K562 (cell line): ENCODE data around the gene KIF17. TPM values are rescaled to one million over a fixed set of nuclear protein-coding genes. Genes with fewer than 3 reads are reported as not detected.

Experiments
- ATAC-seq: fragments of 200-7000 bp; cut with Tn5 transposase; 3 replicates; pipeline ENCODE4 v1.9.1; 2020; ENCODE audit warnings: moderate library complexity
- BruUV-seq: library from RNA; stranded (reverse); fragments of 400-500 nt; replicated peaks from 2 replicates; lab custom pipeline; 2021; lab: Mats Ljungman, UMichigan
- CTCF ChIA-PET: fragments of 300-600 bp; formaldehyde crosslinking; extraction: SDS; loops from one replicate; lab custom pipeline; 2021; ENCODE audit warnings: low intra/inter-chr PET ratio; lab: Yijun Ruan, JAX
- POLR2A ChIA-PET: fragments of 300-600, 350-650 bp; sonication (Branson Sonifier 250); formaldehyde crosslinking; extraction: SDS; loops from one replicate; lab custom pipeline; 2021; ENCODE audit warnings: antibody characterized with exemption, inconsistent platforms; lab: Yijun Ruan, JAX
- DNase-seq, 4 experiments: peaks; one replicate each; pipeline versions ENCODE4 v3.0.0 to v3.0.0-alpha.2; 2011 to 2018; ENCODE audit warnings: low spot score in 3 of 4, mixed read lengths in 3 of 4; ENCODE audit errors: extremely low read depth in 1 of 4
- FAIRE-seq: peaks from 2 replicates; lab custom pipeline; 2011; peaks lifted over from hg19 to GRCh38; lab: Jason Lieb, UNC
- H2AFZ ChIP-seq: 2 replicates; pipeline ENCODE4 v1.6.0; 2011; ENCODE audit warnings: low read depth, low read length, control low read depth, inconsistent platforms
- H3K27ac ChIP-seq: fragments of 200-600 bp; 3 replicates; pipeline ENCODE4 v1.8.0; 2011; ENCODE audit warnings: low read depth, mild to moderate bottlenecking, control low read depth, inconsistent platforms, low read length, moderate library complexity, mixed read lengths; ENCODE audit errors: extremely low read depth
- H3K27me3 ChIP-seq, 2 experiments: fragments of 300-600 bp in 1 of 2; 2 replicates in 1 of 2; 3 replicates in 1 of 2; pipeline versions ENCODE4 v1.6.0 to v1.8.0; 2011; ENCODE audit warnings: inconsistent platforms in 2 of 2, low read length in 2 of 2, mild to moderate bottlenecking in 1 of 2, mixed read lengths in 1 of 2, moderate library complexity in 1 of 2; ENCODE audit not compliant: control insufficient read depth in 2 of 2, insufficient read depth in 2 of 2
- H3K36me3 ChIP-seq: fragments of 300-600 bp; 3 replicates; pipeline ENCODE4 v1.8.0; 2011; ENCODE audit warnings: mild to moderate bottlenecking, low read length, inconsistent platforms; ENCODE audit not compliant: control insufficient read depth, insufficient read depth
- H3K4me1 ChIP-seq, 2 experiments: fragments of 200-600 bp in 1 of 2; replicated peaks in 1 of 2; 2 replicates in 1 of 2; 3 replicates in 1 of 2; pipeline versions ENCODE4 v1.5.1 to v1.8.0; 2011; ENCODE audit warnings: inconsistent platforms in 2 of 2, low read length in 2 of 2, mild to moderate bottlenecking in 1 of 2, mixed read lengths in 1 of 2, moderate library complexity in 1 of 2; ENCODE audit not compliant: control insufficient read depth in 2 of 2, insufficient read depth in 2 of 2
- H3K4me2 ChIP-seq: 2 replicates; pipeline ENCODE4 v1.6.1; 2011; ENCODE audit warnings: low read length, control low read depth, inconsistent platforms, mixed read lengths; ENCODE audit not compliant: insufficient read depth
- H3K4me3 ChIP-seq: fragments of 200-600 bp; sonication (generic), shearing (Covaris generic); 2 replicates; pipeline ENCODE4 v1.5.1; 2016; ENCODE audit warnings: control low read depth, inconsistent platforms
- H3K79me2 ChIP-seq: fragments of 200-600 bp; 3 replicates; pipeline ENCODE4 v1.8.0; 2011; ENCODE audit warnings: low read length, inconsistent platforms; ENCODE audit not compliant: control insufficient read depth, insufficient read depth
- H3K9ac ChIP-seq, 2 experiments: 2 replicates each; pipeline versions ENCODE4 v1.6.0 to v1.6.1; 2011; ENCODE audit warnings: low read depth in 2 of 2, low read length in 2 of 2, control low read depth in 1 of 2, inconsistent platforms in 1 of 2, mild to moderate bottlenecking in 1 of 2, mixed read lengths in 1 of 2; ENCODE audit not compliant: insufficient read depth in 1 of 2
- H3K9me1 ChIP-seq: one replicate; pipeline ENCODE4 v1.6.0; 2011; ENCODE audit warnings: inconsistent platforms, mild to moderate bottlenecking, low read length, moderate library complexity; ENCODE audit not compliant: control insufficient read depth, insufficient read depth
- H3K9me3 ChIP-seq: replicated peaks from 2 replicates; pipeline ENCODE4 v1.5.1; 2011; ENCODE audit warnings: low read depth, low read length, inconsistent platforms; ENCODE audit not compliant: control insufficient read depth, insufficient read depth
- H4K20me1 ChIP-seq: replicated peaks from 2 replicates; pipeline ENCODE4 v1.6.1; 2011; ENCODE audit warnings: low read length, inconsistent platforms, mixed read lengths; ENCODE audit not compliant: control insufficient read depth, insufficient read depth
- BRF1 ChIP-seq: IDR thresholded peaks from 3 replicates; pipeline ENCODE4 v1.6.1; 2011; ENCODE audit warnings: borderline replicate concordance, mild to moderate bottlenecking; ENCODE audit not compliant: insufficient read length; ENCODE audit errors: extremely low read depth
- CBFB ChIP-seq: sonication (generic); formaldehyde crosslinking; IDR thresholded peaks from 2 replicates; pipeline ENCODE4 v1.4.0; 2020; ENCODE audit warnings: mild to moderate bottlenecking, missing genetic modification reagents
- L3MBTL2 ChIP-seq: fragments of 450-650 bp; IDR thresholded peaks from 2 replicates; pipeline ENCODE4 v1.6.1; 2016; ENCODE audit warnings: mild to moderate bottlenecking, moderate library complexity
- MCM7 ChIP-seq, 2 experiments: fragments of 450-650 bp; IDR thresholded peaks; 2 replicates each; pipeline ENCODE4 v1.6.1; 2016 to 2018
- MYBL2 ChIP-seq, 2 experiments: fragments of 450-650 bp in 1 of 2; sonication (generic) in 1 of 2; formaldehyde crosslinking in 1 of 2; IDR thresholded peaks; 2 replicates each; pipeline versions ENCODE4 v1.6.1 to v1.8.1; 2017 to 2022; ENCODE audit warnings: borderline replicate concordance in 1 of 2, inconsistent platforms in 1 of 2, low read depth in 1 of 2, mild to moderate bottlenecking in 1 of 2, missing genetic modification reagents in 1 of 2, moderate library complexity in 1 of 2
- NFRKB ChIP-seq: fragments of 450-650 bp; IDR thresholded peaks from 2 replicates; pipeline ENCODE4 v1.6.1; 2016; ENCODE audit warnings: low read depth
- SAFB2 ChIP-seq: fragments of 200-400 bp; formaldehyde crosslinking; IDR thresholded peaks from 2 replicates; pipeline ENCODE4 v1.6.1; 2018; ENCODE audit warnings: borderline replicate concordance, low read length, low read depth, moderate library complexity; ENCODE audit not compliant: severe bottlenecking
- SP2 ChIP-seq: IDR thresholded peaks from 2 replicates; pipeline ENCODE4 v1.6.1; 2011; ENCODE audit warnings: mild to moderate bottlenecking, low read depth, low read length, moderate library complexity; ENCODE audit not compliant: poor library complexity, severe bottlenecking; ENCODE audit errors: extremely low read depth
- WHSC1 ChIP-seq: IDR thresholded peaks from one replicate; pipeline ENCODE4 v1.6.1; 2012; ENCODE audit warnings: low read length, control low read depth, inconsistent platforms
- YY1 ChIP-seq, 3 experiments: IDR thresholded peaks; 2 replicates each; pipeline ENCODE4 v1.6.1; 2011; ENCODE audit warnings: low read length in 2 of 3, mild to moderate bottlenecking in 2 of 3, moderate library complexity in 2 of 3, borderline replicate concordance in 1 of 3, control low read depth in 1 of 3, low read depth in 1 of 3; ENCODE audit not compliant: insufficient read depth in 3 of 3, insufficient replicate concordance in 2 of 3, control insufficient read depth in 1 of 3, insufficient read length in 1 of 3; ENCODE audit errors: extremely low read depth in 1 of 3
- ZNF707 ChIP-seq: fragments of 250-450 bp; sonication (Bioruptor Pico); conservative IDR thresholded peaks from 2 replicates; pipeline ENCODE4 v1.8.0; 2022; ENCODE audit warnings: inconsistent platforms, mild to moderate bottlenecking, moderate library complexity
- WGBS: fragments of 100-300 bp; shearing (Covaris generic); methylation state at CpG from one replicate; pipeline ENCODE4 v1.1.6; 2016; ENCODE audit warnings: low coverage, mixed read lengths; ENCODE audit not compliant: insufficient coverage; ENCODE audit errors: missing lambda C conversion rate; 5-methylcytosine and 5-hydroxymethylcytosine counted together
- in situ Hi-C: fragments of 300-500 bp; cut with MboI; formaldehyde crosslinking; loops from 4 replicates; pipeline ENCODE4 v1.15.0; 2018; ENCODE audit warnings: inconsistent platforms, mixed read lengths
- intact Hi-C: fragments of 100-400 bp; cut with micrococcal nuclease; formaldehyde crosslinking; loops from 2 replicates; pipeline ENCODE4 v1.14.2; 2022
- polyA plus RNA-seq, 8 experiments: library from polyadenylated mRNA; depleted of rRNA in 4 of 8; stranded (reverse) in 5 of 8; unstranded in 3 of 8; fragments of >200 nt; fragmentation: Nextera tagmentation in 2 of 8; fragmentation: Illumina TruSeq in 1 of 8; extraction: Ambion mirVana in 2 of 8; extraction: Trizol in 1 of 8; gene quantifications; 2 replicates each; pipeline versions ENCODE4 v1.2.1 to v1.2.3, GENCODE V29; 2011 to 2014; ENCODE audit warnings: inconsistent platforms in 1 of 8, missing spikeins in 1 of 8
- total RNA-seq, 7 experiments: library from RNA; depleted of rRNA in 6 of 7; stranded (reverse); fragments of >200 nt in 6 of 7; fragmentation: Illumina TruSeq in 2 of 7; extraction: Trizol in 2 of 7; gene quantifications; 2 replicates each; pipeline versions ENCODE4 v1.2.1 to v1.2.3, GENCODE V29; 2011 to 2021; ENCODE audit warnings: low replicate concordance in 1 of 7
- TF ChIP-seq, protein P1 (sequence below): fragments of 450-650 bp; conservative IDR thresholded peaks from 2 replicates; pipeline ENCODE4 v1.6.1; 2016; ENCODE audit warnings: missing genetic modification characterization, low read depth, mild to moderate bottlenecking, control low read depth, missing compliant biosample characterization

Gene KIF17
- total and polyA plus RNA-seq, 9 of the 15 experiments (the other 6 are each of a cell fraction or from before 2014, with no cell fraction given), result 0.04 to 0.47 (median 0.18) TPM; not detected in 5

DNA sequence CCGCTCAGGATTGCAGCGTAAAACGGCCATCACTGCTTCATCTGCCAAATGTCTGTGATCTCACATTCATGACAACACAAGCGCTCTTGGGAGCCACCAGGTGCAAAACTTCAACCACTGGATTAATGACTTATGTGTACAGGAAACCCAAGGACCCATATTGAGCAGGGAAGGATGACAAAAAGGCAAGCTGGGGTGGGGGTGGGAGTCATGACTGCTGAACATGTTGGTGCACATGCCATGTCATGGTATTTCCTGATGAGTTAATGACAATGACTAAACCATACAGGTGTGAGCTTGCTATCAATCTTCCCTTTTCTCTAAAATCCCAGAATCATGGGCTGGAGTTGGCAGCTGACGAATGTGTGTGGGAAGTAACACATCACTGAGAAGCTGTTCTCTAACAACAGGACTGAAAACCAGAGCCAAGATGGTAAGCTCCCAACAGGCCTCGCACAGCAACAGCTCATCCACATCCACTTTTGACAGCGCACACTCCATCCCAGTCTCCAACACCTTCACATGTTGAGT lies 17.8 kb upstream of the KIF17 start:
- DNase-seq, result no peak
- Histone ChIP-seq H3K4me3 (no peak overlapping the region), H3K9me3 (no peaks in the 10 kb centered on the region), H3K79me2 (no peaks in the 10 kb centered on the region), H3K36me3 (peaks cover 38% of the 10 kb centered on the region; the same call in 2 of the 3 replicates), H3K27ac (no peak overlapping the region), H3K9ac (no peak overlapping the region), H2AFZ (no peak overlapping the region), H4K20me1 (0 out of 2 replicates have a peak, but pooled peaks cover 8% of the 10 kb centered on the region), H3K4me2 (no peak overlapping the region), H3K27me3 (peaks cover 0 to 6% of the 10 kb centered on the region in 2 experiments; a peak in 2 of 5 replicates), H3K4me1 (peaks cover 12 to 23% of the 10 kb centered on the region in 2 experiments), H3K9me1 (peaks cover 8% of the 10 kb centered on the region)
- ChIA-PET CTCF (no interaction called here), POLR2A (no interaction called here)
- WGBS, result 81% methylated on average over 7 of the region's 7 CpGs
- intact Hi-C loops (no loop called here), in situ Hi-C loops (no loop called here)
- no peak for ATAC-seq
- BruUV-seq, result no TSS peak
- TF ChIP-seq, protein P1, sequence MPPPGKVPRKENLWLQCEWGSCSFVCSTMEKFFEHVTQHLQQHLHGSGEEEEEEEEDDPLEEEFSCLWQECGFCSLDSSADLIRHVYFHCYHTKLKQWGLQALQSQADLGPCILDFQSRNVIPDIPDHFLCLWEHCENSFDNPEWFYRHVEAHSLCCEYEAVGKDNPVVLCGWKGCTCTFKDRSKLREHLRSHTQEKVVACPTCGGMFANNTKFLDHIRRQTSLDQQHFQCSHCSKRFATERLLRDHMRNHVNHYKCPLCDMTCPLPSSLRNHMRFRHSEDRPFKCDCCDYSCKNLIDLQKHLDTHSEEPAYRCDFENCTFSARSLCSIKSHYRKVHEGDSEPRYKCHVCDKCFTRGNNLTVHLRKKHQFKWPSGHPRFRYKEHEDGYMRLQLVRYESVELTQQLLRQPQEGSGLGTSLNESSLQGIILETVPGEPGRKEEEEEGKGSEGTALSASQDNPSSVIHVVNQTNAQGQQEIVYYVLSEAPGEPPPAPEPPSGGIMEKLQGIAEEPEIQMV (tag), result no peak
- TF ChIP-seq SAFB2 (no peak), YY1 (IDR thresholded peaks at IDR 0.05; ENCODE audit: borderline replicate concordance in 1 of 3, control insufficient read depth in 1 of 3, extremely low read depth in 1 of 3, insufficient read depth in 3 of 3, insufficient read length in 1 of 3, insufficient replicate concordance in 2 of 3, low read depth in 1 of 3, low read length in 2 of 3) (no peak), MCM7 (IDR thresholded peaks at IDR 0.05) (no peak), BRF1 (no peak), MYBL2 (IDR thresholded peaks at IDR 0.05; ENCODE audit: low read depth) (no peak), MYBL2 (CRISPR knock-in tag; IDR thresholded peaks at IDR 0.05; ENCODE audit: borderline replicate concordance) (no peak), SP2 (no peak), CBFB (CRISPR knock-in tag) (no peak), L3MBTL2 (no peak), WHSC1 (no peak), NFRKB (no peak), ZNF707 (CRISPR knock-in tag) (no peak)
- no peak for FAIRE-seq
